CD14-positive monocyte (primary cell): ENCODE measurements around the gene RPS15. TPM values are rescaled to one million over a fixed set of nuclear protein-coding genes. Genes with fewer than 3 reads are reported as not detected.

Experiments
- DNase-seq, 3 donors: peaks; one replicate each; pipeline ENCODE4 v3.0.0-alpha.2; 2011 to 2022
- H2AFZ ChIP-seq: 2 replicates; pipeline ENCODE4 v1.6.0; 2012; ENCODE audit warnings: mild to moderate bottlenecking, low read depth, low read length, inconsistent platforms; ENCODE audit not compliant: insufficient read depth, poor library complexity, severe bottlenecking
- H3K27ac ChIP-seq, 2 donors: 1 replicate in 1 of 2; 2 replicates in 1 of 2; pipeline ENCODE4 v1.5.1; 2012 to 2013; ENCODE audit warnings: low read length in 2 of 2, control low read depth in 1 of 2, inconsistent platforms in 1 of 2, low read depth in 1 of 2, mild to moderate bottlenecking in 1 of 2
- H3K27me3 ChIP-seq, 2 donors: one replicate each; pipeline versions ENCODE4 v1.6.0 to v1.6.1; 2011 to 2013; ENCODE audit warnings: low read length in 2 of 2; ENCODE audit not compliant: control insufficient read depth in 2 of 2, insufficient read depth in 2 of 2
- H3K36me3 ChIP-seq, 2 donors: replicated peaks in 1 of 2; 1 replicate in 1 of 2; 2 replicates in 1 of 2; pipeline versions ENCODE4 v1.5.1 to v1.6.1; 2012 to 2013; ENCODE audit warnings: low read length in 2 of 2, control low read depth in 1 of 2, inconsistent platforms in 1 of 2, mild to moderate bottlenecking in 1 of 2; ENCODE audit not compliant: insufficient read depth in 2 of 2, control insufficient read depth in 1 of 2
- H3K4me1 ChIP-seq, 2 donors: 1 replicate in 1 of 2; 2 replicates in 1 of 2; pipeline versions ENCODE4 v1.5.1 to v1.6.1; 2012 to 2013; ENCODE audit warnings: low read length in 2 of 2, control low read depth in 1 of 2, inconsistent platforms in 1 of 2, mild to moderate bottlenecking in 1 of 2, moderate library complexity in 1 of 2; ENCODE audit not compliant: insufficient read depth in 2 of 2, control insufficient read depth in 1 of 2
- H3K4me2 ChIP-seq: replicated peaks from 2 replicates; pipeline ENCODE3; 2012; ENCODE audit warnings: low read length, moderate library complexity, mild to moderate bottlenecking; ENCODE audit not compliant: poor library complexity, severe bottlenecking; ENCODE audit errors: extremely low read depth
- H3K4me3 ChIP-seq, 3 experiments: fragments of 200-600 bp in 1 of 3; sonication (generic) in 1 of 3; replicated peaks in 1 of 3; 1 replicate in 2 of 3; 2 replicates in 1 of 3; pipeline ENCODE4 v1.5.1; 2011 to 2013; ENCODE audit warnings: low read length in 3 of 3, mild to moderate bottlenecking in 3 of 3, control low read depth in 2 of 3, low read depth in 2 of 3, inconsistent platforms in 1 of 3, moderate library complexity in 1 of 3
- H3K79me2 ChIP-seq: 2 replicates; pipeline ENCODE4 v1.6.0; 2012; ENCODE audit warnings: mild to moderate bottlenecking, control low read depth, inconsistent platforms, low read length, moderate library complexity; ENCODE audit not compliant: insufficient read depth
- H3K9ac ChIP-seq: 2 replicates; pipeline ENCODE4 v1.6.0; 2017; ENCODE audit warnings: low read length, mild to moderate bottlenecking; ENCODE audit not compliant: insufficient read depth, poor library complexity, severe bottlenecking
- H3K9me3 ChIP-seq, 2 donors: replicated peaks in 1 of 2; 1 replicate in 1 of 2; 2 replicates in 1 of 2; pipeline versions ENCODE4 v1.5.1 to v1.6.1; 2012 to 2013; ENCODE audit warnings: low read length in 2 of 2, control low read depth in 1 of 2; ENCODE audit not compliant: control insufficient read depth in 1 of 2, insufficient read depth in 1 of 2
- H4K20me1 ChIP-seq: 2 replicates; pipeline ENCODE4 v1.6.0; 2012; ENCODE audit warnings: mild to moderate bottlenecking, low read length, control low read depth, moderate library complexity; ENCODE audit not compliant: insufficient read depth
- H3K27ac Mint-ChIP-seq, 7 donors: one replicate each; pipeline ENCODE4 v1.8.0; 2020; ENCODE audit warnings: mild to moderate bottlenecking in 7 of 7, mixed read lengths in 7 of 7, moderate library complexity in 6 of 7, inconsistent platforms in 2 of 7
- H3K27me3 Mint-ChIP-seq, 3 donors: one replicate each; pipeline ENCODE4 v1.8.0; 2021 to 2022; ENCODE audit warnings: low read depth in 3 of 3, mild to moderate bottlenecking in 3 of 3, mixed read lengths in 3 of 3, moderate library complexity in 3 of 3, inconsistent platforms in 1 of 3
- H3K36me3 Mint-ChIP-seq, 2 donors: one replicate each; pipeline ENCODE4 v1.8.0; 2020; ENCODE audit warnings: mixed read lengths in 2 of 2, inconsistent platforms in 1 of 2, mild to moderate bottlenecking in 1 of 2
- H3K4me1 Mint-ChIP-seq: one replicate; pipeline ENCODE4 v1.8.0; 2020; ENCODE audit warnings: mild to moderate bottlenecking, mixed read lengths
- H3K4me3 Mint-ChIP-seq, 2 donors: one replicate each; pipeline ENCODE4 v1.8.0; 2020; ENCODE audit warnings: mild to moderate bottlenecking in 2 of 2, mixed read lengths in 2 of 2, moderate library complexity in 1 of 2
- H3K9me3 Mint-ChIP-seq, 7 donors: one replicate each; pipeline ENCODE4 v1.8.0; 2020 to 2022; ENCODE audit warnings: mixed read lengths in 7 of 7, mild to moderate bottlenecking in 6 of 7, moderate library complexity in 6 of 7, inconsistent platforms in 2 of 7
- WGBS: methylation state at CpG from one replicate; pipeline ENCODE4 v1.1.5; 2013; ENCODE audit warnings: missing lambda C conversion rate; ENCODE audit not compliant: insufficient coverage; 5-methylcytosine and 5-hydroxymethylcytosine counted together
- intact Hi-C, 2 donors: fragments of 100-400 bp; cut with micrococcal nuclease; formaldehyde crosslinking; loops; one replicate each; pipeline versions ENCODE4 v1.15.0 to v1.15.1; 2023
- polyA plus RNA-seq, 3 donors: library from polyadenylated mRNA; depleted of rRNA in 1 of 3; unstranded in 2 of 3; stranded (reverse) in 1 of 3; fragments of 300-500 nt in 2 of 3; fragments of >200 nt in 1 of 3; fragmentation: Illumina TruSeq in 2 of 3; gene quantifications; 1 replicate in 2 of 3; 2 replicates in 1 of 3; pipeline ENCODE4 v1.2.3, GENCODE V29; 2012 to 2021
- TF ChIP-seq, protein P1 (sequence below): fragments of 200-600 bp; IDR thresholded peaks from one replicate; pipeline ENCODE4 v1.8.0; 2022; ENCODE audit warnings: antibody characterized with exemption, mild to moderate bottlenecking

Gene RPS15
- polyA plus RNA-seq, 3 donors, result 1,318 to 3,451 (median 1,526) TPM

DNA sequence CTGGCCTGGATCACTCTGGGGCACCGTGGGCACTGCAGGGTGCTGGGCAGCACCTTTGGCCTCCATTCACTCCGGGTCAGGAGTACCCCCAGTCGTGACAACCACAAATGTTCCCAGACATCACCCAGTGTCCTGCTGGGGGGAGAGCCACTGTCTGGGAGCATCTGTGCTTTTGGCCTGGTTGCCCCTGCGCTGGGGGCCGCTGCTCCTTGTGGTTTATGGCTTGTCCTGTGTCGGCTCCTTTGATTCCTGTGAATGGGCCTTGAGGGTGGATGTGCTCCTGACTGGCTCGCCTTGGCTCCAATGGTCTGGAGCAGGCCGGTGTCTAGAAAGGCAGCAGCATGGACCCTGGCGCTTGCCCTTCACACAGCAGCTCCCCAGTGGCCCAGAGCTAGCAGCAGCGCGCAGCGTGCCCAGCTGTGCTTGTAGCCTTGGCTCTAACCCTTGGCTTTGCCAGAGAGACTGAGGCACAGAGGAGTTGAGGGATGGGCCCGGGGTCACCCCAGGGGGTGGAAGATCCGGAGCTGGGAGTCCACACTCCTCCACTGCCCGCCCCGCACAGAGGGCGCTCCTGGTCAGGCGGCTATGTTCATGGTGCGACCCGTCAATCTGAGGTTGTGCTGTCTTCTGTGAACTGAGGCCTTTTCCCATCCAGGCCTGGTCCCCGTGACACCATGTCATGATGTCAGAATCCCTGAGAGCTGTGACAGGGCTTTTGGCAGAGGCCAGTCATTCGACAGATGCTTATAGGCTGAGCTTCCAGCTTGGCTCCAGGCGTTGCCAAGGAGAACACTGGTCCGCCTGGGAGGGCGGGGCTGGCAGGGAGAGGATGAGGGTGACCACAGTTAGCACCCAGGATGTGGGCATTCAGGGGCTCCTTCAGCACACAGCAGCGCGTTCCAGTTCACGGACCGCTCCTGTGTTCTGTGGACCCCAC lies 26.7 kb upstream of the RPS15 start:
- no peak for DNase-seq
- Mint-ChIP-seq H3K4me3 (no peak overlapping the region), H3K9me3 (no peaks in the 10 kb centered on the region), H3K27me3 (peaks cover 0 to 2% (median 1%) of the 10 kb centered on the region in 3 donors), H3K27ac (peak overlapping the region in 5 of 7 donors; percentile 42 to 66 (median 50)), H3K4me1 (peaks cover 57% of the 10 kb centered on the region), H3K36me3 (peaks cover 12 to 39% of the 10 kb centered on the region in 2 donors)
- no peak overlapping the region for H3K9ac ChIP-seq
- peaks cover 89% of the 10 kb centered on the region for H3K79me2 ChIP-seq
- no peaks in the 10 kb centered on the region for H3K27me3 ChIP-seq
- peaks cover 46 to 50% of the 10 kb centered on the region in 2 donors for H3K4me1 ChIP-seq
- WGBS, result 86% methylated on average over 27 of the region's 29 CpGs
- TF ChIP-seq, protein P1, sequence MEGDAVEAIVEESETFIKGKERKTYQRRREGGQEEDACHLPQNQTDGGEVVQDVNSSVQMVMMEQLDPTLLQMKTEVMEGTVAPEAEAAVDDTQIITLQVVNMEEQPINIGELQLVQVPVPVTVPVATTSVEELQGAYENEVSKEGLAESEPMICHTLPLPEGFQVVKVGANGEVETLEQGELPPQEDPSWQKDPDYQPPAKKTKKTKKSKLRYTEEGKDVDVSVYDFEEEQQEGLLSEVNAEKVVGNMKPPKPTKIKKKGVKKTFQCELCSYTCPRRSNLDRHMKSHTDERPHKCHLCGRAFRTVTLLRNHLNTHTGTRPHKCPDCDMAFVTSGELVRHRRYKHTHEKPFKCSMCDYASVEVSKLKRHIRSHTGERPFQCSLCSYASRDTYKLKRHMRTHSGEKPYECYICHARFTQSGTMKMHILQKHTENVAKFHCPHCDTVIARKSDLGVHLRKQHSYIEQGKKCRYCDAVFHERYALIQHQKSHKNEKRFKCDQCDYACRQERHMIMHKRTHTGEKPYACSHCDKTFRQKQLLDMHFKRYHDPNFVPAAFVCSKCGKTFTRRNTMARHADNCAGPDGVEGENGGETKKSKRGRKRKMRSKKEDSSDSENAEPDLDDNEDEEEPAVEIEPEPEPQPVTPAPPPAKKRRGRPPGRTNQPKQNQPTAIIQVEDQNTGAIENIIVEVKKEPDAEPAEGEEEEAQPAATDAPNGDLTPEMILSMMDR, result no peak
- intact Hi-C loops, result no loop called here
- no peak overlapping the region for H3K4me3 ChIP-seq
- H3K36me3 ChIP-seq, result peaks cover 17 to 24% of the 10 kb centered on the region in 2 donors
- peak overlapping the region; percentile 17 to 81 for H3K27ac ChIP-seq
- H4K20me1 ChIP-seq, result peaks cover 80% of the 10 kb centered on the region
- H3K9me3 ChIP-seq, result no peaks in the 10 kb centered on the region
- H2AFZ ChIP-seq, result no peak overlapping the region
- H3K4me2 ChIP-seq, result no peak overlapping the region

DNA sequence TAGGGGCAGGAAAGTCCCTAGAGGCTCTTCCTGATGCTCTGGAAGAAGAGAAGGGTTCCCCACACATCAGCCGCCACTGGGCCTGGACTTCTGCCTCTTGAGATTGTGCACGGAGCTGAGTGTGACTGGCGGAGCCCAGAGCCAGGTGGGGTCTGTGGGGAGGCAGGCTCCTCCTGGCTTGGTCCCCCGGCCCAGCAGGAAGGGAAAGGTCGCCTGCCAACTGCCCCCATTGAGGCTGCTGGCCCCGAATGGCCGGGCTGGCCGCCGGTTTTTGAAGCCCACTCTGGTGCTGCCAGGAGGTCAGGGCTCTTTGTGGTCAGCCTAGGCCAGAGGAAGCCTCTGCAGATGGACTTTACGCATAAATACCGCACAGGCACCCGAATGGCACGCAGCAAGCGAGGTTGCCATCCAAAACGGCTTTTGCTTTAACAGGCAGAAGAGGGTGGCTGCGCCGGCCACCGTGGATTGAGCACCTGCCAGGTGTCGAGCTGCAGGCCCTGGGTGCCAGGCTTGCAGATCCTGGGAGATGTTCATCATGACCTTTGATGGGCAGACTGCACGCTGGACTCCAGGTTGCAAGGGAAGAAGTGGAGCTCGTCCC lies 25.8 kb upstream of the RPS15 start:
- no peak overlapping the region for H3K4me2 ChIP-seq
- H3K27ac Mint-ChIP-seq, result peak overlapping the region in 4 of 7 donors; percentile 14 to 66 (median 46)
- H3K4me1 ChIP-seq, result peaks cover 42 to 47% of the 10 kb centered on the region in 2 donors
- H3K36me3 Mint-ChIP-seq, result peaks cover 15 to 48% of the 10 kb centered on the region in 2 donors
- intact Hi-C loops, result no loop called here
- H3K27me3 ChIP-seq, result no peaks in the 10 kb centered on the region
- no peak overlapping the region for H3K4me3 ChIP-seq
- 87% methylated on average over 19 of the region's 21 CpGs for WGBS
- no peak overlapping the region for H3K4me3 Mint-ChIP-seq
- H2AFZ ChIP-seq, result no peak overlapping the region
- TF ChIP-seq, protein P1, result no peak
- DNase-seq, result no peak
- peaks cover 89% of the 10 kb centered on the region for H4K20me1 ChIP-seq
- no peaks in the 10 kb centered on the region for H3K9me3 ChIP-seq
- peaks cover 21 to 33% of the 10 kb centered on the region in 2 donors for H3K36me3 ChIP-seq
- H3K27ac ChIP-seq, result peak overlapping the region in 1 of 2 donors; percentile 17
- H3K4me1 Mint-ChIP-seq, result peaks cover 57% of the 10 kb centered on the region
- no peaks in the 10 kb centered on the region for H3K9me3 Mint-ChIP-seq
- H3K27me3 Mint-ChIP-seq, result peaks cover 0 to 2% (median 1%) of the 10 kb centered on the region in 3 donors
- no peak overlapping the region for H3K9ac ChIP-seq
- H3K79me2 ChIP-seq, result peaks cover 98% of the 10 kb centered on the region
